Osteoblast (primary cell): ENCODE data around the gene COX20. TPM values are rescaled to one million over a fixed set of nuclear protein-coding genes. Genes with fewer than 3 reads are reported as not detected.
A peak's percentile ranks its signal among the peaks of the same experiment; 100 is the strongest.

ENCODE experiments used
- DNase-seq: peaks from one replicate; pipeline ENCODE4 v3.0.0; 2011; ENCODE audit warnings: low spot score, mixed read lengths; ENCODE audit not compliant: insufficient read length; ENCODE audit errors: missing footprints
- H2AFZ ChIP-seq: 2 replicates; pipeline ENCODE4 v1.6.0; 2011; ENCODE audit warnings: mild to moderate bottlenecking, low read length
- H3K27ac ChIP-seq: 2 replicates; pipeline ENCODE4 v1.5.1; 2011; ENCODE audit warnings: mild to moderate bottlenecking, low read depth, low read length, moderate library complexity
- H3K27me3 ChIP-seq: 2 replicates; pipeline ENCODE4 v1.6.0; 2012; ENCODE audit warnings: mild to moderate bottlenecking, control low read depth, inconsistent platforms, low read length, moderate library complexity; ENCODE audit not compliant: insufficient read depth
- H3K36me3 ChIP-seq: 2 replicates; pipeline ENCODE4 v1.5.1; 2011; ENCODE audit warnings: mild to moderate bottlenecking, low read length, control low read depth, moderate library complexity; ENCODE audit not compliant: insufficient read depth
- H3K4me1 ChIP-seq: 2 replicates; pipeline ENCODE4 v1.5.1; 2011; ENCODE audit warnings: mild to moderate bottlenecking, low read length, control low read depth, moderate library complexity; ENCODE audit not compliant: insufficient read depth
- H3K4me2 ChIP-seq: 2 replicates; pipeline ENCODE4 v1.6.0; 2011; ENCODE audit warnings: mild to moderate bottlenecking, low read length; ENCODE audit not compliant: insufficient read depth
- H3K4me3 ChIP-seq: fragments of 200-600 bp; sonication (generic); 3 replicates; pipeline ENCODE4 v1.5.1; 2012; ENCODE audit warnings: mild to moderate bottlenecking, low read length, inconsistent platforms; ENCODE audit not compliant: insufficient read depth
- H3K79me2 ChIP-seq: 2 replicates; pipeline ENCODE4 v1.6.0; 2012; ENCODE audit warnings: mild to moderate bottlenecking, low read length, control low read depth, inconsistent platforms; ENCODE audit not compliant: insufficient read depth
- H3K9me3 ChIP-seq: 2 replicates; pipeline ENCODE4 v1.5.1; 2011; ENCODE audit warnings: low read depth, low read length, control low read depth
- H4K20me1 ChIP-seq: 2 replicates; pipeline ENCODE4 v1.6.0; 2012; ENCODE audit warnings: mild to moderate bottlenecking, low read length, control low read depth; ENCODE audit not compliant: insufficient read depth
- CTCF ChIP-seq: IDR thresholded peaks from 2 replicates; pipeline ENCODE4 v1.5.1; 2011; ENCODE audit warnings: mild to moderate bottlenecking, low read depth, low read length, moderate library complexity; ENCODE audit errors: extremely low read depth
- total RNA-seq: library from RNA; depleted of rRNA; stranded (reverse); fragments of >200 nt; gene quantifications from 2 replicates; pipeline ENCODE4 v1.2.3, GENCODE V29; 2012

COX20 gene, protein sequence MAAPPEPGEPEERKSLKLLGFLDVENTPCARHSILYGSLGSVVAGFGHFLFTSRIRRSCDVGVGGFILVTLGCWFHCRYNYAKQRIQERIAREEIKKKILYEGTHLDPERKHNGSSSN
- 31.8 and 35.8 TPM in 2 replicates for total RNA-seq

- Histone ChIP-seq H2AFZ (peak within 1 kb of the TSS; percentile 87), H3K9me3 (no peaks in the 10 kb centered on the region), H3K4me3 (peak within 1 kb of the TSS; percentile 86), H3K27ac (peak within 1 kb of the TSS; percentile 97), H4K20me1 (peaks cover 5% of the 10 kb centered on the region), H3K4me2 (peak within 1 kb of the TSS; percentile 100), H3K79me2 (peaks cover 35% of the 10 kb centered on the region), H3K27me3 (no peaks in the 10 kb centered on the region), H3K4me1 (peaks cover 42% of the 10 kb centered on the region), H3K36me3 (peaks cover 18% of the 10 kb centered on the region)
- TF ChIP-seq CTCF, result no peak
- DNase-seq, result peak; percentile 95
Observed at GRCh38 chr1:244835276-244836134, at the start of gene COX20. Gene COX20 (plus strand): TSS chr1:244835658. CDS start chr1:244835715, 57 bp downstream.

DNA sequence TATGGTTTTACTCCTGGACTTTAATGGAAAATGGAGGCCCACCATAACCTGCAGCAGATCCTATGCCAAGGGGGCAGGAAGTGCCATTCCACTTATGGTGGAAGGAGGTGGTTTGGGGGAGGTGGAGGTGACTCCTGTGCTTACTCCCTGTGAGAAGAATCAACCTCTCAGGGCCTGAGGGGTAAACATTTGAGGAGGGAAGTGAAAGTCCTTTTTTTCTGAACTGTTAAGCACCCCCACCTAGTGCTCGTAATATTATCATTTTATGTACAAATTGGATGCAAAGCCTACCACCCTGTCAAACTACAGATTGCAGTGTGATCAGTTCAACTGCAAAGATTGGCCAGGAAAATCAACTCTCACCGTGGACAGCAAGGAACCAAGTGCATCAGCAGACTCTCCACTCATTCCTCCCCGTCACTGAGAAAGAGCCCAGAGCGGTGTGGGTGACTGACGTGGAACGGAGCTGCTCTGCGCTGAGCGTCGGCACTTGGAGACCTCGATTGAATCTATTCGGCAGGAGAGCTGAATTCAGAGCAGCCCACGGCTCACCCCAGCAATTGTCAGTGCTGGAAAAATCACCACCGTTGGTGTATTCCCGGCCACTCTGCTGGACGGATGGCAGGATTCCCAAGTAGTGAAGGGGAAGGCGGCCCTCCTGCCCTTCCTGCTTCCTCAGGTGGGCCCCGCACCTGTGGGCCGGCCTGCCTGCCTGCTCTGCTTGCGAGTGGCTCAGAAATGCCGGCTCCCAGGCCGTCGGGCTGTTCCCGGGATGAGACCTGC, 46.8 kb upstream of the COX20 start:
- Histone ChIP-seq H3K4me3 (no peak overlapping the region), H2AFZ (peak overlapping the region; percentile 9), H3K27me3 (no peaks in the 10 kb centered on the region), H3K79me2 (no peaks in the 10 kb centered on the region), H3K27ac (no peak overlapping the region), H4K20me1 (no peaks in the 10 kb centered on the region), H3K36me3 (no peaks in the 10 kb centered on the region), H3K4me1 (peaks cover 7% of the 10 kb centered on the region), H3K9me3 (no peaks in the 10 kb centered on the region), H3K4me2 (no peak overlapping the region)
- no peak for TF ChIP-seq CTCF
- peak; percentile 45 for DNase-seq

- Histone ChIP-seq H3K4me3 (no peak overlapping the region), H3K27me3 (no peaks in the 10 kb centered on the region), H2AFZ (peak overlapping the region; percentile 9), H3K9me3 (no peaks in the 10 kb centered on the region), H3K27ac (no peak overlapping the region), H3K79me2 (no peaks in the 10 kb centered on the region), H3K4me1 (peaks cover 7% of the 10 kb centered on the region), H3K4me2 (no peak overlapping the region), H3K36me3 (no peaks in the 10 kb centered on the region), H4K20me1 (no peaks in the 10 kb centered on the region)
- DNase-seq, result peak; percentile 35
- no peak for TF ChIP-seq CTCF
Observed at GRCh38 chr1:244789276-244789580, 46.2 kb upstream of the COX20 start.

- Histone ChIP-seq H2AFZ (no peak overlapping the region), H4K20me1 (no peaks in the 10 kb centered on the region), H3K4me3 (no peak overlapping the region), H3K4me2 (no peak overlapping the region), H3K79me2 (no peaks in the 10 kb centered on the region), H3K27ac (no peak overlapping the region), H3K27me3 (no peaks in the 10 kb centered on the region), H3K9me3 (no peaks in the 10 kb centered on the region), H3K4me1 (peaks cover 7% of the 10 kb centered on the region), H3K36me3 (no peaks in the 10 kb centered on the region)
- TF ChIP-seq CTCF, result no peak
- peak; percentile 19 for DNase-seq
Observed at GRCh38 chr1:244789731-244790130, 45.7 kb upstream of the COX20 start.
